Upper lobe of left lung (tissue), 4 donors: ENCODE data around the gene TLR9.

Experiments used
- POLR2A ChIP-seq, 4 donors: fragments of 450-650 bp; IDR thresholded peaks; one replicate each; pipeline ENCODE4 v1.5.1; 2016 to 2017; ENCODE audit warnings: antibody characterized with exemption in 4 of 4, mild to moderate bottlenecking in 2 of 4
- TF ChIP-seq, protein P1 (sequence below), 6 experiments: fragments of 450-650 bp in 4 of 6; fragments of 200-600 bp in 2 of 6; sonication (generic) in 2 of 6; IDR thresholded peaks; one replicate each; pipeline ENCODE4 v1.5.1; 2016 to 2019; ENCODE audit warnings: antibody characterized with exemption in 6 of 6

DNA sequence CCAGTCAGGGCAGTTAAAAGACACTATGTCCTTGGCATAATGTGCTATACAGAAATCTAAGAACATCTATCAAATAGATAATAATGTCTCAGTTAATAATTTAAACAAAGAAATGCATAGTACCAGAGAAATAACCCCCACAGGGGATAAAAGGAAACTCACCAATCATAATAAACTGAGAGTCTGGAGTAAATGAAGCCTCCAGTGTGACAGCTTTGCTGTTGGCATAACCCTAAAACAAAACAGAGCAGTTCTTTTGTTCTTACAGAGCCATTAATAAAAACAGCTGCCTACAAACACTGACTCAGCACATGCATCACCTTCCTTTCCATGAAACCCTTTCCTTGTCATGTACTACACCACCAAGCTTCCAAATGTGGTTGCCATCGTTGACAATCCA is 33.6 kb upstream of the TLR9 start:
- TF ChIP-seq, protein P1, sequence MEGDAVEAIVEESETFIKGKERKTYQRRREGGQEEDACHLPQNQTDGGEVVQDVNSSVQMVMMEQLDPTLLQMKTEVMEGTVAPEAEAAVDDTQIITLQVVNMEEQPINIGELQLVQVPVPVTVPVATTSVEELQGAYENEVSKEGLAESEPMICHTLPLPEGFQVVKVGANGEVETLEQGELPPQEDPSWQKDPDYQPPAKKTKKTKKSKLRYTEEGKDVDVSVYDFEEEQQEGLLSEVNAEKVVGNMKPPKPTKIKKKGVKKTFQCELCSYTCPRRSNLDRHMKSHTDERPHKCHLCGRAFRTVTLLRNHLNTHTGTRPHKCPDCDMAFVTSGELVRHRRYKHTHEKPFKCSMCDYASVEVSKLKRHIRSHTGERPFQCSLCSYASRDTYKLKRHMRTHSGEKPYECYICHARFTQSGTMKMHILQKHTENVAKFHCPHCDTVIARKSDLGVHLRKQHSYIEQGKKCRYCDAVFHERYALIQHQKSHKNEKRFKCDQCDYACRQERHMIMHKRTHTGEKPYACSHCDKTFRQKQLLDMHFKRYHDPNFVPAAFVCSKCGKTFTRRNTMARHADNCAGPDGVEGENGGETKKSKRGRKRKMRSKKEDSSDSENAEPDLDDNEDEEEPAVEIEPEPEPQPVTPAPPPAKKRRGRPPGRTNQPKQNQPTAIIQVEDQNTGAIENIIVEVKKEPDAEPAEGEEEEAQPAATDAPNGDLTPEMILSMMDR (IDR thresholded peaks at IDR 0.05) = no peak
- TF ChIP-seq POLR2A (IDR thresholded peaks at IDR 0.05) = no peak
